Heart right ventricle (tissue), 16 donors: ENCODE data around the gene SNCA. TPM values are rescaled to one million over a fixed set of nuclear protein-coding genes. Genes with fewer than 3 reads are reported as not detected.

Source experiments
- ATAC-seq, 8 donors: fragments of 200-7000 bp; cut with Tn5 transposase; one replicate each; pipeline ENCODE4 v1.9.1; 2020; ENCODE audit warnings: mild to moderate bottlenecking in 8 of 8, moderate library complexity in 8 of 8, moderate number of reproducible peaks in 1 of 8
- DNase-seq, 2 donors: peaks; one replicate each; pipeline ENCODE4 v3.0.0-alpha.2; 2020
- H3K27ac ChIP-seq, 10 donors: fragments of 200-600 bp; sonication (generic) in 2 of 10; one replicate each; pipeline versions ENCODE4 v1.5.0 to v1.8.0; 2020 to 2022; ENCODE audit warnings: mild to moderate bottlenecking in 3 of 10
- H3K27me3 ChIP-seq, 7 donors: fragments of 200-600 bp; one replicate each; pipeline ENCODE4 v1.8.0; 2021 to 2022; ENCODE audit warnings: mild to moderate bottlenecking in 2 of 7
- H3K36me3 ChIP-seq, 9 donors: fragments of 200-600 bp; sonication (generic) in 1 of 9; one replicate each; pipeline versions ENCODE4 v1.5.0 to v1.8.0; 2020 to 2022; ENCODE audit warnings: mild to moderate bottlenecking in 2 of 9
- H3K4me1 ChIP-seq, 9 donors: fragments of 200-600 bp; sonication (generic) in 1 of 9; one replicate each; pipeline versions ENCODE4 v1.5.0 to v1.8.0; 2020 to 2022; ENCODE audit warnings: mild to moderate bottlenecking in 4 of 9
- H3K4me3 ChIP-seq, 10 donors: fragments of 200-600 bp; sonication (generic) in 2 of 10; one replicate each; pipeline versions ENCODE4 v1.5.0 to v1.8.0; 2020 to 2022; ENCODE audit warnings: mild to moderate bottlenecking in 7 of 10, moderate library complexity in 2 of 10
- H3K9me3 ChIP-seq, 11 donors: fragments of 200-600 bp in 10 of 11; sonication (generic) in 2 of 11; one replicate each; pipeline versions ENCODE4 v1.5.0 to v1.8.0; 2013 to 2022; ENCODE audit warnings: mild to moderate bottlenecking in 2 of 11, control low read depth in 1 of 11, moderate library complexity in 1 of 11
- CTCF ChIP-seq, 9 donors: fragments of 200-600 bp; sonication (generic) in 2 of 9; IDR thresholded peaks; one replicate each; pipeline versions ENCODE4 v1.5.0 to v1.8.0; 2021 to 2022; ENCODE audit warnings: antibody characterized with exemption in 9 of 9, mild to moderate bottlenecking in 5 of 9, moderate library complexity in 1 of 9
- WGBS, 2 donors: extraction: QIAGEN DNeasy Blood & Tissue Kit; methylation state at CpG; one replicate each; pipeline ENCODE4 v1.1.7; 2013; ENCODE audit warnings: inconsistent platforms in 1 of 2; 5-methylcytosine and 5-hydroxymethylcytosine counted together
- intact Hi-C, 10 donors: fragments of 100-400 bp; cut with DNase I; formaldehyde crosslinking; loops; one replicate each; pipeline versions ENCODE4 v1.11.1 to v1.14.2; 2022
- polyA plus RNA-seq, 2 donors: library from polyadenylated mRNA; stranded (reverse); fragments of 200-250 nt; gene quantifications; one replicate each; pipeline ENCODE4 v1.2.3, GENCODE V29; 2013
- total RNA-seq, 10 donors: library from RNA; stranded (reverse); fragmentation: NEBNext Ultra II Directional in 3 of 10; extraction: Animal tissue kit (Norgen Biotek cat#: 25700) in 3 of 10; gene quantifications; one replicate each; pipeline versions ENCODE4 v1.2.1 to v1.2.4, GENCODE V29; 2021 to 2023
- donor health status: Arrhythmogenic right ventricular cardiomyopathy.
- donor health status: ischemic (EF 13 %, LVEDD 7.1; RV severe dilation, severe dysfunction).
- donor health status: healthy with polysubstance abuse.
- donor health status: DM: no; HTN: yes; CAD: no.
- donor health status: DM: no; HTN: no; CAD: no.
- donor health status: ischemic (EF 25% LVEDD 6.9; RV normal size, moderate dysfunction).
- donor health status: ischemic (EF 25% LVEDD 5.7; RV mildly dilated, moderate dysfunction).
- donor health status: healthy.
- donor health status: DM: yes; HTN: yes; CAD: no.
- donor health status: Ischemic cardiomyopathy.
- donor health status: ischemic (EF 35%, LVEDD 5.7; RV mildly dilated, moderate dysfunction).
- donor health status: nonischemic (EF 11% LVEDD 7.7; RV severe dilation, severe dysfunction).
- donor health status: DM: yes; HTN: yes; CAD: no.
- donor health status: PGD.
- donor health status: ischemic (EF 29% LVEDD 5.4; RV normal size, mild dysfunction).
- donor health status: nonischemic (EF 23%, LVEDD 6.1; RV moderate dilation, normal function).

SNCA gene
- total and polyA plus RNA-seq, 12 donors: 1.8 to 29.8 (median 3.2) TPM

- H3K4me3 ChIP-seq: no peak overlapping the region
- ATAC-seq (no peak), DNase-seq (no peak)
- no peak for TF ChIP-seq CTCF (IDR thresholded peaks at IDR 0.05)
- intact Hi-C loops: loop anchor here in 2 of 10 donors (10.0 kb wide), 2 partner anchors 206 to 216 kb away; no protein-coding TSS in a partner anchor
- H3K4me1 ChIP-seq: no peaks in the 10 kb centered on the region
- H3K36me3 ChIP-seq: no peaks in the 10 kb centered on the region
- no peak overlapping the region for H3K27ac ChIP-seq
- WGBS, 2 donors: 90 to 94% methylated on average over 1 of the region's 1 CpG
- H3K27me3 ChIP-seq: peaks cover 0 to 4% (median 0%) of the 10 kb centered on the region in 7 donors
- H3K9me3 ChIP-seq: peaks cover 0 to 7% (median 0%) of the 10 kb centered on the region in 11 donors
These were observed 34.2 kb upstream of the SNCA start for GRCh38 chr4:89871211-89871610.

GRCh38 chr4:89868999-89869589 lies 32.1 kb upstream of the SNCA start:
- H3K4me3 ChIP-seq: no peak overlapping the region
- ATAC-seq: no peak
- peaks cover 0 to 4% (median 0%) of the 10 kb centered on the region in 7 donors for H3K27me3 ChIP-seq
- no peaks in the 10 kb centered on the region for H3K36me3 ChIP-seq
- no peak for DNase-seq
- WGBS, 2 donors: 62 to 66% methylated on average over 2 of the region's 2 CpGs
- no peaks in the 10 kb centered on the region for H3K4me1 ChIP-seq
- peaks cover 0 to 7% (median 0%) of the 10 kb centered on the region in 11 donors for H3K9me3 ChIP-seq
- TF ChIP-seq CTCF (IDR thresholded peaks at IDR 0.05): peak; percentile 16 to 67 (median 59)
- no peak overlapping the region for H3K27ac ChIP-seq
- intact Hi-C loops: loop anchor here in 7 of 10 donors (5.0 to 10.0 kb wide), 3 partner anchors 204 to 214 kb away; no protein-coding TSS in a partner anchor

GRCh38 chr4:89868276-89868675 lies 31.3 kb upstream of the SNCA start:
- H3K9me3 ChIP-seq: peaks cover 0 to 7% (median 0%) of the 10 kb centered on the region in 11 donors
- intact Hi-C loops: loop anchor here in 7 of 10 donors (5.0 to 10.0 kb wide), 3 partner anchors 203 to 213 kb away; no protein-coding TSS in a partner anchor
- H3K4me3 ChIP-seq: no peak overlapping the region
- ATAC-seq (no peak), DNase-seq (no peak)
- H3K27me3 ChIP-seq: peaks cover 0 to 4% (median 0%) of the 10 kb centered on the region in 7 donors
- H3K4me1 ChIP-seq: no peaks in the 10 kb centered on the region
- H3K27ac ChIP-seq: no peak overlapping the region
- no peak for TF ChIP-seq CTCF (IDR thresholded peaks at IDR 0.05)
- no peaks in the 10 kb centered on the region for H3K36me3 ChIP-seq

- TF ChIP-seq CTCF (IDR thresholded peaks at IDR 0.05): no peak
- Histone ChIP-seq H3K36me3 (no peaks in the 10 kb centered on the region), H3K27ac (no peak overlapping the region), H3K4me3 (no peak overlapping the region), H3K27me3 (peaks cover 0 to 4% (median 0%) of the 10 kb centered on the region in 7 donors), H3K9me3 (peaks cover 0 to 7% (median 0%) of the 10 kb centered on the region in 11 donors), H3K4me1 (no peaks in the 10 kb centered on the region)
- WGBS, 2 donors: 79 to 82% methylated on average over 5 of the region's 5 CpGs
- intact Hi-C loops: loop anchor here in 5 of 10 donors (10.0 kb wide), 2 partner anchors 199 to 209 kb away; no protein-coding TSS in a partner anchor
- no peak for ATAC-seq
- no peak for DNase-seq
These were observed 26.6 kb upstream of the SNCA start for GRCh38 chr4:89863533-89863932.
